ENCODE data around the gene UBE2D1.
"Not testable (repeated sequence)": the region's sequence is repeated elsewhere in the genome, so short reads cannot be mapped to it uniquely, and the experiment has no call there.

UBE2D1 gene

DNA sequence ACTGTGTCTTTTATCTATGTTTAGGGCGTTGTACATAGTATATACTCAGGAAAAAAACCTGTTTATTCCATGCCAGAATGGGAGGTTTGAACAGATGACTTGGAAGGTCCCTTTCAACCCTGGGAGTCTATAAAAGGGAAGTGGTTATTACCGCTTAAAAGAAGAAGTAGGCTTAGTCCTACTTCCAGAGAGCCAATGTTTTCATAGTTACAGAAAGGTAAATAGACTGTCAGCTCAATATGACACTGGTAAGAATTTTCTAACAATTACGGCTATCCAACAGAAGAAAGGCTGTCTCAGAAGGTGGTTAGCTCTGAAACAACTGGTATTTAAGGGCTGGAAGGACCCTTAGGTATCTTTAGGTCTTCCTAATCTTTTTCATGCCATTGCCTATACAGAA lies 49.3 kb downstream of the UBE2D1 start:
- no peak for DNase-seq (ENCODE audit: low spot score)

DNA sequence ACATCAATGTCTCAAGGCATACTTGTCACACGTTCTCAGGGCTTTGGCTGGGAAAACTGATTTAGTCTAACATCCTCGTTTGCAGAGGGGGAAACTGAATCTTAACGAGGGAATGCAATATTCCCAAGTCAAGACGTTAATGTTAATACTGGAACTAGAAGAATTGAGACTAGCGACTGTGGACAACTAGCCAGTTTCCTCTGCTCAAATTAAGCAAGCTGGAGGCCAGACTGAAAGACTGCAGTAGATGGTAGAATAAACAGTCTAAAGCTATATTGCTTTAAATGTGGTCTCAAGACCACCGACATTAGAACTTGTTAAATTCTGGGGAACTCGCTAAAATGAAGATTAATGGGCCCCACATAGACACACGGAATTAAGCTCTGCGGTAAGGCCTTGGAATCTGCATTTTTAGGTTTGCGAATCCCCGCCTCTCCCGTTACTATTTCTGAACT lies 49.8 kb downstream of the UBE2D1 start:
- peak; percentile 13 for DNase-seq (ENCODE audit: low spot score)

DNA sequence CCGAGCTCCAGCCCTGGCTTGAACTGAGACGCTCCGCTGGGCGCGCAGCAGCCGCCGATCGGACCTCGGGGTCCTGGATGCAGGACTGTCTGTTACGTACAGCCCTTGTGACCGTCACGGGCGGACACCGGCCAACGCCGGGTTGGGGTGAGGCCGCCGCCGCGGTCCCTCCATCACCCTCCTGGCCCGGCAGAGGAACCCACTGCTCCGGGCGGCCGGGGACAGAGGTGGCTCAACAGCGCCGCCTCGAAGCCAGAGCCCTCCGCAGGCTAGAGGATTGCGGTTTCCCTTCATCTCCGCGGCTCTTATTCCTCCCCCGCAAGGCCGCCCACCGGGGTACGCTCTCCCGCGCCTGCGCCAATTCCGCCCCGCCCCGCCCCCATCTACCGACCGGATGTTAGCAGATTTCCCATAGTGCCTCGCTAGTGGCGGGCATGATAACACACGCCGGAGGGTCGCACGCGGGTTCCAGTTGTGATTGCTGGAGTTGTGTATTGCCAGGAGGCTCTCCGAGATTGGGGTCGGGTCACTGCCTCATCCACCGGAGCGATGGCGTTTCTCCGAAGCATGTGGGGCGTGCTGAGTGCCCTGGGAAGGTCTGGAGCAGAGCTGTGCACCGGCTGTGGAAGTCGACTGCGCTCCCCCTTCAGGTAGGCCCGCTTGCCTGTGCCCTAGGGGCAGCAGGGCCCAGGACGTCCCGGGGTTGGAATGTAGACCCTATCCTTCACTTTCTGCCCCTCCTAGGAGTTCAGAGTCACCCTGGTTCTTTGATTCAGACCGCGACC lies 50.4 kb downstream of the UBE2D1 start, which contains the start of gene TFAM:
TFAM (plus strand) TSS at position 412 of the 785 bp plus-strand sequence; CDS start at position 550, 138 bp downstream.
- DNase-seq (ENCODE audit: low spot score), result peak; percentile 97

DNA sequence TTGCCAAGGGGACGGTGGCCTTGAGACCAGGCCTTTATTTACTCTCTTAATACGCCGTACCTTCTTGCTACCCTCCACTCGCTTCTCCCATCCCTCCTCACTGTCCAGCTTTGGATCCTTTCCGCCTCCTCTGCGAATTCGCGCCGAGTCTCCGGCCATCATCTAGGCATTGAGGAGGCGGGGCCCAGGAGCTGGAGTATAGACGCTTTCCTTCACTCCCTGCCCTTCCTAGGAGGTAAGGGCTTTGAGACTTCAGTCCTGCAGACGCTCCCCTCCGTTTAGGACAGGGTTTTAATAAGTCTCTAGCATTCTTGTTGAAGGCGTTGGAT lies 50.9 kb downstream of the UBE2D1 start:
- DNase-seq (ENCODE audit: low spot score), result peak; percentile 52

DNA sequence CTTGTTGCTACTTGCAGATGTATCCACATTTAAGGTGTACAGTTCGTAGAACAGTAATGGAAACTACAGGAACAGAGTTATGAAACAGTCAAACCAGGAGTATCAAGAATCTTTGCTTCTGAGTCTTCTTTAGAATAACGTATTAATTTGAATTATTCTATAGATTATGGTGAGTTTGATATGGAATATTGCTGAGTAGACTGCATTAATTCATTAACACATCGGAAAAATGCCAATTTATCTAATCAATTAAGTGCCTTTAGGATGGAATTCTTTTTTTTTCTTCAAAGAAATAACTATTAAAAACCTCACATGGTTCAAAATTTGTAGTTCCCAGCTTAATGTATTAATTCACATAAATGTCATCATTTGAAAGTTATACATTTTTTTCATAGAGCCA lies 54.2 kb downstream of the UBE2D1 start:
- DNase-seq (ENCODE audit: low spot score), result no peak

DNA sequence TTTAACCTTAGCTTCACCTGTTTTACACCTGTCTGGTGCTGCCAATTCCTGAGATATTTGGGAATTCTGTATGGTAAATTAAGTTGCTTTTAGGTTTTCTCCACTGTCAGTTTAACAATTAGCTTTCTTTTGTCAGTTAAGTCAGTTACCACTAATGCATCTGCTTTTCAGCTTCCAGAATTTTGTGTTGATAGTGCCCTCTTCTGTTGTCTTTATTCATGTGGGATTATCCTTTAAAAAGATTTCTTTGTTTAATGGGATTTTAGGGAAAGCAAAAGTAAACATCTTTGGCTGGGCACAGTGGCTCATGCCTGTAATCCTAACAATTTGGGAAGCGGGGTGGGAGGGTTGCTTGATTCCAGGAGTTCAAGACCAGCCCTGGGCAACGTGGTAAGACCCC lies 58.5 kb downstream of the UBE2D1 start:
- DNase-seq (ENCODE audit: low spot score), result no peak

DNA sequence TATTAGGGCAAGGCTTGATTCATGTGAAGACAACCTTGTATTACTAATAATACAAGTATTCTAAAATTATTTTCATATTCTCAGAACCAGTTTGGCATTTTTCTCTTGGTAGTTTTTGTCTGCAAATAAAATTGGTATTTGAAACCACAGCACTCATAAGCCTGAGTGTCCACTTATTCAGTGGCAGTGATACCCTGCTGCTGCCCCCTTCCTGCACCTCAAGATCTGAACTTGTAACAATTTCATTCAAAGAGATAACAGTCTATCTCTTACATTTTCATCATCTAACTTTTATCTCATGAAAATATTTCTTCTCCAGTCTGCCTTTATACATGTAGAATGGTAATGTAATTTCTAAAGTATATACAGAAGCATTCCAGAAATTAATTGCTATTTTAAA lies 59.7 kb downstream of the UBE2D1 start:
- no peak for DNase-seq (ENCODE audit: low spot score)

DNA sequence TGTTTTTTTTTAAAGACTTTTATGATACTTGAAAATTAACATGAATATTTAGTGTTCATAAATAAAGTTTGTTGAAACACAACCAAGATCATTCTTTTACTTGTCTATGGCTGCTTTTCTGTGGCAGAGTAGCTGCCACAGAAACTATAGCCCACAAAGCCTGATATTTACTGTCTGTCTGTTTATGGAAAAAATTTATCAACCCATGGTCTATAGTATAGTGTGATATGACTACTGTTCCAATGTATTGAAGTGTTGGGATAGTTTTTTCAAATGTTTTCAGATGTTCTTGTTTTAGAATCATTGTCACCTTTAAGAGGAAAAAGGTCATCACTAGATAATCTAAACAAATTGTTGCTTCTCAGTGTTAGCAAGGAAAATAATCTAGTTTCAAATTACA lies 61.3 kb downstream of the UBE2D1 start:
- no peak for DNase-seq (ENCODE audit: low spot score)

DNA sequence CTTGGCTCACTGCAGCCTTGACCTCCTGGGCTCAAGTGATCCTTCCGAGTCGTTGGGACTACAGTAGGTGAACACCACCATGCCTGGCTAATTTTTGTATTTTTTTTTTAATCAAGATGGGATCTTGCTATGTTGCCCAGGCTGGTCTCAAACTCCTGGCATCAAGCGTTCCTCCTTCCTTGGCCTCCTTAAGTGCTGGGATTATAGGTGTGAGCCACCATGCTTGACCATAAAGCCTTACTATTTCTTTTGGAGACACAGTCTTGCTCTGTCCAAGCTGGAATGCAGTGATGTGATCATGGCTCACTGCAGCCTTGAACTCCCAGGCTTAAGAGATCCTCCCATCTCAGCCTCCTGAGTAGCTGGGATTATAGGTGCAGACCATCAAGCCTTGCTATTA lies 63.0 kb downstream of the UBE2D1 start:
- no peak for DNase-seq (ENCODE audit: low spot score)

DNA sequence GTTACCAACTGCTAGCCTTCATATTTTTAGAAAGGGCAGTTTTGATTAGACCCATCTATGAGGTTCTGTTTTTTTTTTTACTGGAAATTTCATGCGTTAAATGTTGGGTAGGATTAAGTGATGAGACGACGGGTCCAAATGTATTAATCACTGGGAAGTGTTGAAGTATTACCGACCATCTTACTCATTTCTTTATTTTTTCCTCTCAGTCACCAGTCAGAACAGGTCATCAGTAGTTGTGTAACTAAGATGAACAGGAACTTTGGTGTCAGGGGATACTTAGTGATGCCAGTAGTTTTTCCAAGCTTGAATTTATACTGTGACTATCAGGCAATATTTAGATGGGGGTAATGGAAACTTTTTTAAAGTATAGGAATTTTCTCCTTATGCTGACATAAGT lies 64.6 kb downstream of the UBE2D1 start:
- peak; percentile 24 for DNase-seq (ENCODE audit: low spot score)

DNA sequence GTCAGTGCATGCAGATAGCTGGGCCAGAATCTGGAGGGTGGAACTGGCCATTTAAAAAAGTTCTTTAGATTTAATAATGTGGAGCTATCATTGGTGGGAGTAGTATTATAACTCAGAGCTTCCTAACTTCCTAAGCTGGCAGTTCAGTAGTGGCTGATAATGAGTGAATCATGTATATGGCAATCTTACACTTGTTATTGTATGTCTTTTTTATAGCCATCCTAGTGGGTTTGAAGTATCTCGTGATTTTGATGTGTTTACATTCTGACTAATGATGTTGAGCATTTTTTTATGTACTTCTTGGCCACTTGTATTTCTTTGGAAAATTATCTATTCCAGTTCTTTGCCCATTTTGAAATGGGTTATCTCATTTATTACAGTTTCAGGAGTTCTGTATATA lies 65.8 kb downstream of the UBE2D1 start:
- DNase-seq (ENCODE audit: low spot score), result no peak

DNA sequence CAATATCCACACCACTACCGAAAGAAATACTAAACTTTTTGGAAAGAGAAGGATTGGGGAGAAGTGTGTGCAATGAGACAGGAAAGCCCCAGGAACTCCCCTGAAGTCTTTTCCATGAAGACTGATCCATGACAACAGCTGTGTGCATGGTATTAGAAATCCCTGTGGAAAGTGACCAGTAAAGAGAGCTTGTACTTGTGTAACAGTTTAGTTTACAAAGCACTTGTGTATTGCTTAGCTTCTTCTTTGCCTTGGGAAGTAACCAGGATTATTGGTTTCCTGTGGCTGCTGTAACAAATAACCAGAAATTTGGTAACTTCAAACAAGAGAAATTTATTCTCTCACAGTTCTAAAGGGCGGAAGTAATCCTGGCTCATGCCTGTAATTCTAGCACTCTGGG lies 69.2 kb downstream of the UBE2D1 start:
- no peak for DNase-seq (ENCODE audit: low spot score)

DNA sequence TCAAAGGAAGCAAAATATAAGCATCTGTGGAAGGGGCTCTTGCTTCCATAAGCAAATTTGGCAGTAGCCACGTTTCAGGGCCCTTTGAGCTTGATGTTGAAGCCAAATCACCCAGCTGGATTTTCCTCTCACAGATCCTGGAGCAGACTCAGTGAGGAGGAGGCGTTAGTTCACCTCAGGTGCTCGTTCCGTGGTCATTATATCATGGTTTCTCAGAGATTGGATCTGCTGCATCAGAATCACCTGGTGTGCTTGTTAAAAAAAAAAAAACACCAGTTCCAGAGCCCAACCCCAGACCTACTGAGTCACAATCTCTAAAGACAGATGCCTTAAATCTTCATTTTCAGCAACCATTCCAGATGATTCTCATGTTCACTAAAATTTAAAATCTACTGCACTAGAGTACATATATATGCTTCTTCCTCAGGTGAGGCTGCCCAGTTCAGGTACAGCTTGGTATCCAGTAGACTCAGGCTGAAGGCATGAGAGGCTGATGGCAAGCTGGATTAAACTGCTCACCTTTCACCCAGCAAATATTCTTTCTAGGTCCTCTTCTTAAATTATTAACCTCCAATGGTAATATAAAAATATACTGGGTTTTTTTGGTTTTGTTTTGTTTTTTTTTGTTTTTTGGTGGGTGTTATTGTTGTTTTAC lies 75.3 kb downstream of the UBE2D1 start:
- DNase-seq (ENCODE audit: low spot score), result no peak

DNA sequence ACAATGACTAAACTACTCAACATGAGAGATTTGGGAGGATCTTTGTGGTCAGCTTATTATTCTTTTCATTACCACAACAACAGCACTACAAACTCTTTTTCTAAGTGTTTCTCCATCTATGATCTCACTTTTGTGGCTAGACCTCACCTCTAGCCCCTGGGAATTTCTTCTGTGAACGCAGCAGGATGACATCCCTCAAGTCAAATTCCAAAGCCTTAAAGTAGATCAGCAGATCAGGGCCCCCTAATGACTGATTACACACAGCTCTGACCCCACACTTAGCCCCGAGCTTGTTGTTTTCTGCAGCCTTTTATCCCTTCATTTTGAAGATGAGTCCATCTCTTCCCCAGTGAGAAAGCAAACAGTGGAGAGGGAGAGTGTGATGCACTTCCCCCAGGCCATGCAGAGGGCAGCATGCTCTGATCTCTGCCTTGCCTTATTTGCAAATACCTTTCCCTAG lies 77.7 kb downstream of the UBE2D1 start:
- peak; percentile 69 for DNase-seq (ENCODE audit: low spot score)

DNA sequence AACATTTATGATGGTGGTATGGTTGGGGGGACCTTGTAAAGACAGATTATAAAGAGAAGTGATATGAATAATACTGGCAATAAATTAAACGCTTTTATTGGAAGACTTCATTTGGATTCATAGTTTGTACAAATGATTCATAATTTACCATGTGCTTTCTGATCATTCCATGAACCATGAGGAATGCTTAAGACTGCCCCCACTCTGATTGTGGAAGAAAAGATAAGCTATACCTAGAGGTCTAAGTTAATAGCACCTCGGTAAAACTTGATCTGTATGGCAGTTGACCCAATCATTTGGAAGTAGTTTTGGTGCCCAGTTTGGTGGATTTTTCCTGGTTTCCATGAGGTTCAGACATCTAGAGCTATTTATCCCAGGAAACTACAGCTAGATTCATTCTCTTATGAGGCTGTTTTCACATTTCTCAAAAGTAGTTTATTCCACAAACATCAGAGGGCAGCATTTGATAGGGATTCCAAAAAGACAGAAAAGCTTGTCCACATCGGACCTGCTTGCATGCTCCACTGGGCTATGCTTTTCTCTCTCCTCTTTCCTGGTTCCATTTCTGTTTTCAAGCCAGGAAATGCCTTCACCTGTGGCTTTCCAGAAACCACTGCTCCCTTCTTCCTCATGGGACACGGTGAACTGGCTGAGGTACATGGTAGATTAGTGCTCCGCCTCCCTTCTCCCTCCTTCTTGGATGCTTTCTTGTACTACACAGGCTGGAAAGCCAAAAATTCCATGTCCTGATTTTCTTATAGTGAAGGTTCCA lies 79.7 kb downstream of the UBE2D1 start:
- peak; percentile 74 for DNase-seq (ENCODE audit: low spot score)

DNA sequence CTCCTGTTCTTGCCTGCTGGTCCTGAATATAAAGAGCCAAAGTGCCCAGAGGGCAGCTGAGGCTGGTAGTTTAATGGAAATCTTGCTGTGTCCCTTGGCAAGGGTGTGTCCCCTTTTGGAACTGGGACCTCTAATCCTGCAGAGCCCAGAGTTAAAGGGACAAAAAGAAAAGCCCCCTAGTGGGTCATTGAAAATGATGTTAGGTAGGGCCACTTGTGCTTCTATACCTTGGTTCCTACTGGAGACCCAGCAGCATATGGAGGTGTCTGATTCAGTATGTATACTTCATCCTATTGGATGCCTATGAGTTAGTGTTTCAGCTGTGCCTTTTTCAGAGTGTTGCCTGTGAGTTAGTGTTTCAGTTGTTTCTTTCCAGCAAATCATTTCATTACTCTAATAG lies 81.0 kb downstream of the UBE2D1 start:
- no peak for DNase-seq (ENCODE audit: low spot score)

DNA sequence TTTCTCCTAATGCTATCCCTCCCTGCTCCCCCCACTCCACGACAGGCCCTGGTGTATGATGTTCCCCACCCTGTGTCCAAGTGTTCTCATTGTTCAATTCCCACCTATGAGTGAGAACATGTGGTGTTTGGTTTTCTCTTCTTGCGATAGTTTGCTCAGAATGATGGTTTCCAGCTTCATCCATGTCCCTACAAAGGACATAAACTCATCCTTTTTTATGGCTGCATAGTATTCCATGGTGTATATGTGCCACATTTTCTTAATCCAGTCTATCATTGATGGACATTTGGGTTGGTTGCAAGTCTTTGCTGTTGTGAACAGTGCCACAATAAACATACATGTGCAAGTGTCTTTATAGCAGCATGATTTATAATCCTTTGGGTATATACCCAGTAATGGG lies 83.1 kb downstream of the UBE2D1 start:
- not testable (repeated sequence) for DNase-seq (ENCODE audit: low spot score)
